Adipocyte (in vitro differentiated cells): ENCODE measurements around the gene ZNF622.

ENCODE experiments used
- DNase-seq: peaks from one replicate; pipeline ENCODE4 v3.0.0-alpha.2; 2015; ENCODE audit warnings: low read depth
- H3K27me3 ChIP-seq: replicated peaks from 2 replicates; pipeline ENCODE4 v1.7.0; 2013; ENCODE audit warnings: mild to moderate bottlenecking, low read length, moderate library complexity; ENCODE audit not compliant: control insufficient read depth, insufficient read depth
- H3K36me3 ChIP-seq: 2 replicates; pipeline ENCODE4 v1.7.0; 2013; ENCODE audit warnings: low read length, mild to moderate bottlenecking, moderate library complexity; ENCODE audit not compliant: control insufficient read depth, insufficient read depth, severe bottlenecking
- H3K4me1 ChIP-seq: 2 replicates; pipeline ENCODE4 v1.7.0; 2013; ENCODE audit warnings: mild to moderate bottlenecking, low read length, moderate library complexity; ENCODE audit not compliant: control insufficient read depth, insufficient read depth
- H3K4me3 ChIP-seq: 2 replicates; pipeline ENCODE4 v1.7.0; 2013; ENCODE audit warnings: mild to moderate bottlenecking, low read length, moderate library complexity
- H3K9ac ChIP-seq: 2 replicates; pipeline ENCODE4 v1.7.0; 2013; ENCODE audit warnings: mild to moderate bottlenecking, low read length, moderate library complexity
- H3K9me3 ChIP-seq: 2 replicates; pipeline ENCODE4 v1.7.0; 2013; ENCODE audit warnings: mild to moderate bottlenecking, low read length, moderate library complexity; ENCODE audit not compliant: control insufficient read depth

Gene ZNF622

GRCh38 chr5:16465544-16466432, at the start of gene ZNF622:
ZNF622 (minus strand) TSS chr5:16465800; CDS start chr5:16465665, 135 bp downstream.
- Histone ChIP-seq H3K9me3 (no peaks in the 10 kb centered on the region), H3K4me3 (peak within 1 kb of the TSS; percentile 99), H3K27me3 (no peaks in the 10 kb centered on the region), H3K9ac (peak within 1 kb of the TSS; percentile 96), H3K4me1 (peaks cover 56% of the 10 kb centered on the region), H3K36me3 (peaks cover 26% of the 10 kb centered on the region)
- peak; percentile 96 for DNase-seq

GRCh38 chr5:16510098-16510497, 44.5 kb upstream of the ZNF622 start:
- H3K9ac ChIP-seq, result no peak overlapping the region
- no peak overlapping the region for H3K4me3 ChIP-seq
- H3K27me3 ChIP-seq, result no peaks in the 10 kb centered on the region
- H3K36me3 ChIP-seq, result no peaks in the 10 kb centered on the region
- peaks cover 28% of the 10 kb centered on the region for H3K4me1 ChIP-seq
- no peak for DNase-seq
- H3K9me3 ChIP-seq, result no peaks in the 10 kb centered on the region

GRCh38 chr5:16508730-16509531, 43.3 kb upstream of the ZNF622 start:
- DNase-seq, result no peak
- Histone ChIP-seq H3K4me3 (peak overlapping the region; percentile 66), H3K9ac (peak overlapping the region; percentile 44), H3K9me3 (no peaks in the 10 kb centered on the region), H3K4me1 (peaks cover 28% of the 10 kb centered on the region), H3K36me3 (no peaks in the 10 kb centered on the region), H3K27me3 (no peaks in the 10 kb centered on the region)

- DNase-seq, result peak; percentile 64
- Histone ChIP-seq H3K9ac (peak overlapping the region; percentile 25), H3K27me3 (no peaks in the 10 kb centered on the region), H3K36me3 (no peaks in the 10 kb centered on the region), H3K9me3 (no peaks in the 10 kb centered on the region), H3K4me1 (peaks cover 28% of the 10 kb centered on the region), H3K4me3 (peak overlapping the region; percentile 66)
These were observed 42.1 kb upstream of the ZNF622 start for GRCh38 chr5:16507716-16508115.

GRCh38 chr5:16505904-16506303, 40.3 kb upstream of the ZNF622 start:
- H3K9me3 ChIP-seq, result no peaks in the 10 kb centered on the region
- no peaks in the 10 kb centered on the region for H3K36me3 ChIP-seq
- H3K9ac ChIP-seq, result no peak overlapping the region
- DNase-seq, result no peak
- peaks cover 28% of the 10 kb centered on the region for H3K4me1 ChIP-seq
- no peaks in the 10 kb centered on the region for H3K27me3 ChIP-seq
- no peak overlapping the region for H3K4me3 ChIP-seq

- H3K27me3 ChIP-seq, result no peaks in the 10 kb centered on the region
These were observed 39.7 kb upstream of the ZNF622 start for GRCh38 chr5:16505140-16505891.

GRCh38 chr5:16504571-16504970, 39.0 kb upstream of the ZNF622 start:
- H3K36me3 ChIP-seq, result no peaks in the 10 kb centered on the region
- no peak for DNase-seq
- no peak overlapping the region for H3K4me3 ChIP-seq
- no peaks in the 10 kb centered on the region for H3K27me3 ChIP-seq
- H3K9me3 ChIP-seq, result no peaks in the 10 kb centered on the region
- H3K9ac ChIP-seq, result no peak overlapping the region
- peaks cover 26% of the 10 kb centered on the region for H3K4me1 ChIP-seq

More at GRCh38 chr5:16505140-16505891, 39.7 kb upstream of the ZNF622 start:
- no peaks in the 10 kb centered on the region for H3K36me3 ChIP-seq
- no peaks in the 10 kb centered on the region for H3K9me3 ChIP-seq
- peaks cover 28% of the 10 kb centered on the region for H3K4me1 ChIP-seq
- H3K4me3 ChIP-seq, result no peak overlapping the region
- H3K9ac ChIP-seq, result no peak overlapping the region
- no peak for DNase-seq

GRCh38 chr5:16502866-16503265, 37.3 kb upstream of the ZNF622 start:
- Histone ChIP-seq H3K27me3 (no peaks in the 10 kb centered on the region), H3K4me3 (no peak overlapping the region), H3K9me3 (no peaks in the 10 kb centered on the region), H3K4me1 (peaks cover 9% of the 10 kb centered on the region), H3K9ac (no peak overlapping the region), H3K36me3 (no peaks in the 10 kb centered on the region)
- peak; percentile 55 for DNase-seq

GRCh38 chr5:16500024-16500423, 34.4 kb upstream of the ZNF622 start:
- Histone ChIP-seq H3K9me3 (peaks cover 4% of the 10 kb centered on the region), H3K4me1 (no peaks in the 10 kb centered on the region), H3K9ac (no peak overlapping the region), H3K4me3 (no peak overlapping the region), H3K36me3 (no peaks in the 10 kb centered on the region), H3K27me3 (no peaks in the 10 kb centered on the region)
- DNase-seq, result no peak

- Histone ChIP-seq H3K27me3 (no peaks in the 10 kb centered on the region), H3K9ac (no peak overlapping the region), H3K4me3 (no peak overlapping the region), H3K4me1 (peaks cover 14% of the 10 kb centered on the region), H3K36me3 (no peaks in the 10 kb centered on the region), H3K9me3 (peaks cover 7% of the 10 kb centered on the region)
- DNase-seq, result no peak
These were observed 31.9 kb upstream of the ZNF622 start for GRCh38 chr5:16497546-16497945.

- Histone ChIP-seq H3K4me1 (peaks cover 24% of the 10 kb centered on the region), H3K4me3 (no peak overlapping the region)
These were observed 27.7 kb upstream of the ZNF622 start for GRCh38 chr5:16493261-16493660.

More at GRCh38 chr5:16493261-16493660, 27.7 kb upstream of the ZNF622 start:
- H3K27me3 ChIP-seq, result no peaks in the 10 kb centered on the region
- H3K36me3 ChIP-seq, result no peaks in the 10 kb centered on the region
- H3K9ac ChIP-seq, result no peak overlapping the region
- peak; percentile 49 for DNase-seq
- peaks cover 7% of the 10 kb centered on the region for H3K9me3 ChIP-seq
